Astrocyte (in vitro differentiated cells and primary cell): ENCODE data around the gene GPC5. TPM values are rescaled to one million over a fixed set of nuclear protein-coding genes. Genes with fewer than 3 reads are reported as not detected.

Experiments used
- DNase-seq: peaks from one replicate; pipeline ENCODE4 v3.0.0-alpha.2; 2010; ENCODE audit warnings: low read depth
- FAIRE-seq: peaks from 2 replicates; lab custom pipeline; 2011; peaks lifted over from hg19 to GRCh38; lab: Jason Lieb, UNC
- H2AFZ ChIP-seq: 2 replicates; pipeline ENCODE4 v1.6.0; 2012; ENCODE audit warnings: low read depth, low read length, inconsistent platforms
- H3K27ac ChIP-seq: 2 replicates; pipeline ENCODE4 v1.5.1; 2011; ENCODE audit warnings: low read depth, low read length, inconsistent platforms
- H3K27me3 ChIP-seq: 2 replicates; pipeline ENCODE4 v1.6.0; 2011; ENCODE audit warnings: low read length, inconsistent platforms; ENCODE audit not compliant: insufficient read depth
- H3K36me3 ChIP-seq: 2 replicates; pipeline ENCODE4 v1.5.1; 2011; ENCODE audit warnings: low read length, inconsistent platforms; ENCODE audit not compliant: insufficient read depth
- H3K4me1 ChIP-seq: 2 replicates; pipeline ENCODE4 v1.5.1; 2011; ENCODE audit warnings: low read length, inconsistent platforms; ENCODE audit not compliant: insufficient read depth
- H3K4me2 ChIP-seq: 2 replicates; pipeline ENCODE4 v1.6.0; 2012; ENCODE audit warnings: low read length, inconsistent platforms
- H3K4me3 ChIP-seq: 2 replicates; pipeline ENCODE4 v1.5.1; 2011; ENCODE audit warnings: low read depth, mild to moderate bottlenecking, low read length, inconsistent platforms; ENCODE audit not compliant: insufficient read depth
- H3K79me2 ChIP-seq: 2 replicates; pipeline ENCODE4 v1.6.0; 2012; ENCODE audit warnings: mild to moderate bottlenecking, low read length, inconsistent platforms; ENCODE audit not compliant: insufficient read depth
- H3K9ac ChIP-seq: 2 replicates; pipeline ENCODE4 v1.6.0; 2012; ENCODE audit warnings: mild to moderate bottlenecking, low read length, inconsistent platforms
- H3K9me3 ChIP-seq: 2 replicates; pipeline ENCODE4 v1.5.1; 2012; ENCODE audit warnings: low read depth, mild to moderate bottlenecking, low read length, inconsistent platforms; ENCODE audit not compliant: insufficient read depth
- H4K20me1 ChIP-seq: 2 replicates; pipeline ENCODE4 v1.6.0; 2012; ENCODE audit warnings: low read length, inconsistent platforms; ENCODE audit not compliant: insufficient read depth
- H3K27ac Mint-ChIP-seq: one replicate; pipeline ENCODE4 v1.8.0; 2021; ENCODE audit warnings: mild to moderate bottlenecking, mixed read lengths; ENCODE audit not compliant: unreplicated experiment
- H3K27me3 Mint-ChIP-seq: one replicate; pipeline ENCODE4 v1.8.0; 2021; ENCODE audit warnings: low read depth, mixed read lengths; ENCODE audit not compliant: unreplicated experiment
- H3K36me3 Mint-ChIP-seq: one replicate; pipeline ENCODE4 v1.8.0; 2021; ENCODE audit warnings: low read depth, mixed read lengths; ENCODE audit not compliant: unreplicated experiment
- H3K4me1 Mint-ChIP-seq: one replicate; pipeline ENCODE4 v1.8.0; 2021; ENCODE audit warnings: low read depth, mixed read lengths; ENCODE audit not compliant: unreplicated experiment
- H3K4me3 Mint-ChIP-seq: one replicate; pipeline ENCODE4 v1.8.0; 2021; ENCODE audit warnings: mild to moderate bottlenecking, moderate library complexity, mixed read lengths; ENCODE audit not compliant: unreplicated experiment
- H3K9me3 Mint-ChIP-seq: one replicate; pipeline ENCODE4 v1.8.0; 2021; ENCODE audit warnings: mild to moderate bottlenecking, mixed read lengths; ENCODE audit not compliant: unreplicated experiment
- EZH2 ChIP-seq: IDR thresholded peaks from 2 replicates; pipeline ENCODE4 v1.6.1; 2012; ENCODE audit warnings: mild to moderate bottlenecking, low read length, inconsistent platforms; ENCODE audit not compliant: insufficient read depth
- total RNA-seq: library from RNA; stranded (reverse); gene quantifications from 2 replicates; pipeline ENCODE4 v1.2.1, GENCODE V29; 2021
- TF ChIP-seq, protein P1 (sequence below): IDR thresholded peaks from 2 replicates; pipeline ENCODE4 v1.5.1; 2011; ENCODE audit warnings: low read depth, mild to moderate bottlenecking, inconsistent platforms, low read length, moderate library complexity; ENCODE audit not compliant: insufficient read depth

Gene GPC5
- total RNA-seq, 1 donor from 2014 or later = 1.1 TPM

GRCh38 chr13:91726671-91727070 lies 328.2 kb downstream of the GPC5 start:
- no peaks in the 10 kb centered on the region for H3K9me3 Mint-ChIP-seq
- Histone ChIP-seq H3K9me3 (no peaks in the 10 kb centered on the region), H3K4me2 (no peak overlapping the region), H3K79me2 (no peaks in the 10 kb centered on the region), H3K4me3 (no peak overlapping the region), H3K4me1 (no peaks in the 10 kb centered on the region), H3K27ac (no peak overlapping the region), H3K27me3 (no peaks in the 10 kb centered on the region), H4K20me1 (no peaks in the 10 kb centered on the region), H3K9ac (no peak overlapping the region), H3K36me3 (no peaks in the 10 kb centered on the region), H2AFZ (no peak overlapping the region)
- no peaks in the 10 kb centered on the region for H3K27me3 Mint-ChIP-seq
- H3K36me3 Mint-ChIP-seq = no peaks in the 10 kb centered on the region
- TF ChIP-seq, protein P1, sequence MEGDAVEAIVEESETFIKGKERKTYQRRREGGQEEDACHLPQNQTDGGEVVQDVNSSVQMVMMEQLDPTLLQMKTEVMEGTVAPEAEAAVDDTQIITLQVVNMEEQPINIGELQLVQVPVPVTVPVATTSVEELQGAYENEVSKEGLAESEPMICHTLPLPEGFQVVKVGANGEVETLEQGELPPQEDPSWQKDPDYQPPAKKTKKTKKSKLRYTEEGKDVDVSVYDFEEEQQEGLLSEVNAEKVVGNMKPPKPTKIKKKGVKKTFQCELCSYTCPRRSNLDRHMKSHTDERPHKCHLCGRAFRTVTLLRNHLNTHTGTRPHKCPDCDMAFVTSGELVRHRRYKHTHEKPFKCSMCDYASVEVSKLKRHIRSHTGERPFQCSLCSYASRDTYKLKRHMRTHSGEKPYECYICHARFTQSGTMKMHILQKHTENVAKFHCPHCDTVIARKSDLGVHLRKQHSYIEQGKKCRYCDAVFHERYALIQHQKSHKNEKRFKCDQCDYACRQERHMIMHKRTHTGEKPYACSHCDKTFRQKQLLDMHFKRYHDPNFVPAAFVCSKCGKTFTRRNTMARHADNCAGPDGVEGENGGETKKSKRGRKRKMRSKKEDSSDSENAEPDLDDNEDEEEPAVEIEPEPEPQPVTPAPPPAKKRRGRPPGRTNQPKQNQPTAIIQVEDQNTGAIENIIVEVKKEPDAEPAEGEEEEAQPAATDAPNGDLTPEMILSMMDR = no peak
- no peak for TF ChIP-seq EZH2
- H3K4me1 Mint-ChIP-seq = no peaks in the 10 kb centered on the region
- H3K27ac Mint-ChIP-seq = no peak overlapping the region
- DNase-seq (no peak), FAIRE-seq (no peak)
- H3K4me3 Mint-ChIP-seq = no peak overlapping the region

GRCh38 chr13:91729859-91730258 lies 331.4 kb downstream of the GPC5 start:
- no peak for DNase-seq
- no peak overlapping the region for H3K4me3 Mint-ChIP-seq

DNA sequence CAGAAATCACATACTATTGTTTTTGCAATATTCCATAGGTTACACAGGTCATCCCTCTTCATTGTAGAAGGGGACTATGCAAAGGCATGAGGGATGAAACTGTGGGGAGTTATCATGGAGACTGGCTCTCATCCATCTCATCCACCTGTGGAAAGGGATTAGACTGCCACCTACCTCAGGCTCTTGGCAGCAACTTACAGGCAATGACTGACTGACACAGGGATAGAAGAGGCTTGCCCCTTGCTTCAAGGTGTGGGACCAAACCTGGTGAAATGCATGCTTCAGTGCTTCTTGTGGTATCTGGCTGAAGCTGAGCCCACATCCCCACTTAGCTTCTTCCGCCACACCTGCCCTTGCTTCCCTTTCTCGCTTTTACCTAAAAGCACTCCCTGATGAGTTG lies 341.3 kb downstream of the GPC5 start:
- no peaks in the 10 kb centered on the region for H3K79me2 ChIP-seq
- H3K27me3 ChIP-seq = no peaks in the 10 kb centered on the region
- H3K36me3 ChIP-seq = no peaks in the 10 kb centered on the region
- Mint-ChIP-seq H3K4me1 (no peaks in the 10 kb centered on the region), H3K4me3 (no peak overlapping the region), H3K27ac (no peak overlapping the region), H3K36me3 (no peaks in the 10 kb centered on the region), H3K9me3 (peaks cover 3% of the 10 kb centered on the region), H3K27me3 (no peaks in the 10 kb centered on the region)
- no peak overlapping the region for H3K9ac ChIP-seq
- H3K9me3 ChIP-seq = no peaks in the 10 kb centered on the region
- no peaks in the 10 kb centered on the region for H4K20me1 ChIP-seq
- no peak for DNase-seq
- FAIRE-seq = no peak
- no peak for TF ChIP-seq EZH2
- TF ChIP-seq, protein P1 = no peak
- H3K4me1 ChIP-seq = no peaks in the 10 kb centered on the region
- H3K4me3 ChIP-seq = no peak overlapping the region
- H2AFZ ChIP-seq = no peak overlapping the region
- no peak overlapping the region for H3K4me2 ChIP-seq
- H3K27ac ChIP-seq = no peak overlapping the region

More at GRCh38 chr13:91729859-91730258, 331.4 kb downstream of the GPC5 start:
- Histone ChIP-seq H3K4me2 (no peak overlapping the region), H4K20me1 (no peaks in the 10 kb centered on the region), H3K79me2 (no peaks in the 10 kb centered on the region), H3K27me3 (no peaks in the 10 kb centered on the region), H3K4me1 (no peaks in the 10 kb centered on the region), H3K9ac (no peak overlapping the region), H3K9me3 (no peaks in the 10 kb centered on the region), H3K36me3 (no peaks in the 10 kb centered on the region), H3K27ac (no peak overlapping the region), H3K4me3 (no peak overlapping the region), H2AFZ (no peak overlapping the region)
- no peak for TF ChIP-seq EZH2
- TF ChIP-seq, protein P1 = no peak
- Mint-ChIP-seq H3K9me3 (peaks cover 4% of the 10 kb centered on the region), H3K36me3 (peaks cover 1% of the 10 kb centered on the region), H3K27ac (no peak overlapping the region), H3K27me3 (no peaks in the 10 kb centered on the region), H3K4me1 (no peaks in the 10 kb centered on the region)
- no peak for FAIRE-seq
